Measurements from ENCODE around the gene DAGLB.
"Not testable (repeated sequence)": the region's sequence is repeated elsewhere in the genome, so short reads cannot be mapped to it uniquely, and the experiment has no call there.

DNA sequence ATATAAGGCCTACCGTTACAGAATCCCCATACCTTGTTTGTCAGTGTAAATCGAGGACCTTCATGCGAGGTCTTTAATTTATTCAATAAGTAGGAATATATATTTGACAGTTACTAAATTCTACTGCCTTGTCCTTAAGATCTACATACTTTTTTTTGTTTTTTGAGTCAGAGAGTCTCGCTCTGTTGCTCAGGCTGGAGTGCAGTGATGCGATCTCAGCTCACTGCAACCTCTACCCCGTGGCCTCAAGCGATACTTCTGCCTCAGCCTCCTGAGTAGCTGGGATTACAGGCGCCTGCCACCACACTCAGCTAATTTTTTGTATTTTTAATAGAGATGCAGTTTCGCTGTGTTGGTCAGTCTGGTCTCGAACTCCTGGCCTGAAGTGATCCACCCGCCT, 65.9 kb downstream of the DAGLB start:
- TF ChIP-seq, protein P1, sequence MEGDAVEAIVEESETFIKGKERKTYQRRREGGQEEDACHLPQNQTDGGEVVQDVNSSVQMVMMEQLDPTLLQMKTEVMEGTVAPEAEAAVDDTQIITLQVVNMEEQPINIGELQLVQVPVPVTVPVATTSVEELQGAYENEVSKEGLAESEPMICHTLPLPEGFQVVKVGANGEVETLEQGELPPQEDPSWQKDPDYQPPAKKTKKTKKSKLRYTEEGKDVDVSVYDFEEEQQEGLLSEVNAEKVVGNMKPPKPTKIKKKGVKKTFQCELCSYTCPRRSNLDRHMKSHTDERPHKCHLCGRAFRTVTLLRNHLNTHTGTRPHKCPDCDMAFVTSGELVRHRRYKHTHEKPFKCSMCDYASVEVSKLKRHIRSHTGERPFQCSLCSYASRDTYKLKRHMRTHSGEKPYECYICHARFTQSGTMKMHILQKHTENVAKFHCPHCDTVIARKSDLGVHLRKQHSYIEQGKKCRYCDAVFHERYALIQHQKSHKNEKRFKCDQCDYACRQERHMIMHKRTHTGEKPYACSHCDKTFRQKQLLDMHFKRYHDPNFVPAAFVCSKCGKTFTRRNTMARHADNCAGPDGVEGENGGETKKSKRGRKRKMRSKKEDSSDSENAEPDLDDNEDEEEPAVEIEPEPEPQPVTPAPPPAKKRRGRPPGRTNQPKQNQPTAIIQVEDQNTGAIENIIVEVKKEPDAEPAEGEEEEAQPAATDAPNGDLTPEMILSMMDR (IDR thresholded peaks at IDR 0.05; ENCODE audit: borderline replicate concordance, extremely low read depth, low read length, poor library complexity, severe bottlenecking) = not testable (repeated sequence)
- not testable (repeated sequence) for TF ChIP-seq EZH2 (IDR thresholded peaks at IDR 0.05; ENCODE audit: borderline replicate concordance, low read depth, low read length, severe bottlenecking)

Data from DND-41 (cell line).